Mesothelial cell of epicardium (in vitro differentiated cells): Measurements from ENCODE around the gene FAM199X. TPM values are rescaled to one million over a fixed set of nuclear protein-coding genes. Genes with fewer than 3 reads are reported as not detected.

Source experiments
- DNase-seq, 2 experiments: peaks; one replicate each; pipeline ENCODE4 v3.0.0; 2021; ENCODE audit warnings: low spot score in 2 of 2; ENCODE audit not compliant: unreplicated experiment in 2 of 2
- H3K27ac Mint-ChIP-seq: 2 replicates; pipeline ENCODE4 v1.8.0; 2021; ENCODE audit warnings: mixed read lengths
- H3K27me3 Mint-ChIP-seq: 2 replicates; pipeline ENCODE4 v1.8.0; 2021; ENCODE audit warnings: low read depth, mixed read lengths
- H3K36me3 Mint-ChIP-seq: 2 replicates; pipeline ENCODE4 v1.8.0; 2021; ENCODE audit warnings: mixed read lengths
- H3K4me1 Mint-ChIP-seq: 2 replicates; pipeline ENCODE4 v1.8.0; 2021; ENCODE audit warnings: mixed read lengths
- H3K4me3 Mint-ChIP-seq: 2 replicates; pipeline ENCODE4 v1.8.0; 2021; ENCODE audit warnings: mild to moderate bottlenecking, moderate library complexity, mixed read lengths
- H3K9me3 Mint-ChIP-seq: 2 replicates; pipeline ENCODE4 v1.8.0; 2021; ENCODE audit warnings: mixed read lengths
- CTCF ChIP-seq: fragments of 200-600 bp; sonication (generic); IDR thresholded peaks from one replicate; pipeline ENCODE4 v1.5.0; 2021; ENCODE audit warnings: antibody characterized with exemption; ENCODE audit not compliant: unreplicated experiment
- total RNA-seq: library from RNA; stranded (reverse); gene quantifications from 3 replicates; pipeline ENCODE4 v1.2.1, GENCODE V29; 2021

The FAM199X gene
- total RNA-seq, 1 donor from 2014 or later: 17.9 TPM

DNA sequence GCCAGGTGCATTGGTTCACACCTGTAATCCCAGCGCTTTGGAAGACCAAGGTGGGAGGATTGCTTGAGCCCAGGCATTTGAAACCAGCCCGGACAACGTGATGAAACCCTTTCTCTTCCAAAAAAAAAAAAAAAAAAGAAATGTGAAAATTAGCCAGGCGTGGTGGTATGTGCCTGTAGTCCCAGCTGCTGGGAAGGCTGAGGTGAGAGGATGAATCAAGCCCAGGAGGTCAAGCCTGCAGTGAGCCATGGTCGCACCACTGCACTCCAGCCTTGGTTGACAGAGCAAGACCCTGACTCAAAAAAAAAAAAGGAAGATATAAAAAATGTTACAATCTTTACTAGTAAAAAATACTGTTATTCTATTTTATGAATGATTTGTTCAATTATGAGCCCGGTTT lies 5.9 kb downstream of the FAM199X start:
- peaks cover 12% of the 10 kb centered on the region for H3K9me3 Mint-ChIP-seq
- no peak overlapping the region for H3K27ac Mint-ChIP-seq
- H3K4me1 Mint-ChIP-seq: peaks cover 11% of the 10 kb centered on the region
- H3K27me3 Mint-ChIP-seq: no peaks in the 10 kb centered on the region
- H3K4me3 Mint-ChIP-seq: no peak overlapping the region
- DNase-seq: no peak
- H3K36me3 Mint-ChIP-seq: peaks cover 3% of the 10 kb centered on the region
- TF ChIP-seq CTCF: no peak

- Mint-ChIP-seq H3K4me3 (no peak overlapping the region), H3K27me3 (no peaks in the 10 kb centered on the region), H3K4me1 (peaks cover 7% of the 10 kb centered on the region), H3K36me3 (peaks cover 8% of the 10 kb centered on the region), H3K9me3 (peaks cover 18% of the 10 kb centered on the region), H3K27ac (no peak overlapping the region)
- TF ChIP-seq CTCF: no peak
- DNase-seq: no peak
These were observed 6.5 kb downstream of the FAM199X start for GRCh38 chrX:104172788-104173187.

DNA sequence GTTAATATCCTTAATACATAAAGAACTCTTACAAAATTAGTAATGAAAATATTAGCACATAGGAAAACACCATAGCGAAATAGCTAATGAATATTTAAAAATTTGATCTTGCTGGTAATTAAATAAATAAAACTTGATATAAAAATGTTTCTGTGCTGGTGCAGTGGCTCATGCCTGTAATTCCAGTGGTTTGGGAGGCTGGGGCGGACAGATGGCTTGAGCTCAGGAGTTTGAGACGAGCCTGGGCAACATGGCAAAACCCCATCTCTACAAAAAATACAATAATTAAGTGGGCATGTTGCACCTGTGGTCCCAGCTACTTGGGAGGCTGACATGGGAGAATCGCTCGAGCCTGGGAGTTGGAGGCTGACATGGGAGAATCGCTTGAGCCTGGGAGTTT lies 7.6 kb downstream of the FAM199X start:
- no peak for TF ChIP-seq CTCF
- peaks cover 15% of the 10 kb centered on the region for H3K36me3 Mint-ChIP-seq
- H3K4me3 Mint-ChIP-seq: no peak overlapping the region
- no peaks in the 10 kb centered on the region for H3K4me1 Mint-ChIP-seq
- H3K9me3 Mint-ChIP-seq: peaks cover 22% of the 10 kb centered on the region
- H3K27ac Mint-ChIP-seq: no peak overlapping the region
- no peak for DNase-seq
- no peaks in the 10 kb centered on the region for H3K27me3 Mint-ChIP-seq

DNA sequence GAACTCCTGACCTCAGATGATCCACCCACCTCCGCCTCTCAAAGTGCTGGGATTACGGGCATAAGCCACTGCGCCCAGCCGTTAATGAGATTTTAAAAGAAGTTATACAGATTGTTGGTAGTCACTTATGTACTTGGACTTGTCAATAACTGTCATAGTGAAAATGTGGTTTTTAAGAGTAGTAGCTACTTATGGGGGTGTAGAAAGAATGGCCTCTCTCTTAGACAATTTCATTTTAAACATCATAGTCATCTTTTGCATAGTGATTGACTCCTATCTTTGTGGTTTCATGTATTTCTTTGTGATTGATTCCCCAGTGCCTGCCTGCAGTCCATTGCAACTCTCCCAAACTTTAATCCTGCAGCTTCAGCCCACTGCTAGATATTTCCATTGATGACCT lies 17.4 kb downstream of the FAM199X start:
- H3K9me3 Mint-ChIP-seq: peaks cover 29% of the 10 kb centered on the region
- no peak for DNase-seq
- H3K36me3 Mint-ChIP-seq: peaks cover 14% of the 10 kb centered on the region
- H3K4me3 Mint-ChIP-seq: no peak overlapping the region
- no peaks in the 10 kb centered on the region for H3K27me3 Mint-ChIP-seq
- no peak overlapping the region for H3K27ac Mint-ChIP-seq
- TF ChIP-seq CTCF: no peak
- no peaks in the 10 kb centered on the region for H3K4me1 Mint-ChIP-seq

GRCh38 chrX:104187931-104188330 lies 21.7 kb downstream of the FAM199X start:
- Mint-ChIP-seq H3K27me3 (no peaks in the 10 kb centered on the region), H3K27ac (no peak overlapping the region), H3K4me3 (no peak overlapping the region), H3K4me1 (no peaks in the 10 kb centered on the region), H3K9me3 (peaks cover 17% of the 10 kb centered on the region), H3K36me3 (peaks cover 14% of the 10 kb centered on the region)
- no peak for TF ChIP-seq CTCF
- DNase-seq: no peak

GRCh38 chrX:104189837-104190236 lies 23.6 kb downstream of the FAM199X start:
- no peaks in the 10 kb centered on the region for H3K4me1 Mint-ChIP-seq
- DNase-seq: no peak
- H3K4me3 Mint-ChIP-seq: no peak overlapping the region
- no peak overlapping the region for H3K27ac Mint-ChIP-seq
- TF ChIP-seq CTCF: no peak
- H3K36me3 Mint-ChIP-seq: peaks cover 12% of the 10 kb centered on the region
- H3K9me3 Mint-ChIP-seq: peaks cover 11% of the 10 kb centered on the region
- no peaks in the 10 kb centered on the region for H3K27me3 Mint-ChIP-seq
